ENCODE measurements around the gene CLIC5.

GRCh38 chr6:46010270-46010669, 5.4 kb downstream of the CLIC5 start:
- TF ChIP-seq, protein P1, sequence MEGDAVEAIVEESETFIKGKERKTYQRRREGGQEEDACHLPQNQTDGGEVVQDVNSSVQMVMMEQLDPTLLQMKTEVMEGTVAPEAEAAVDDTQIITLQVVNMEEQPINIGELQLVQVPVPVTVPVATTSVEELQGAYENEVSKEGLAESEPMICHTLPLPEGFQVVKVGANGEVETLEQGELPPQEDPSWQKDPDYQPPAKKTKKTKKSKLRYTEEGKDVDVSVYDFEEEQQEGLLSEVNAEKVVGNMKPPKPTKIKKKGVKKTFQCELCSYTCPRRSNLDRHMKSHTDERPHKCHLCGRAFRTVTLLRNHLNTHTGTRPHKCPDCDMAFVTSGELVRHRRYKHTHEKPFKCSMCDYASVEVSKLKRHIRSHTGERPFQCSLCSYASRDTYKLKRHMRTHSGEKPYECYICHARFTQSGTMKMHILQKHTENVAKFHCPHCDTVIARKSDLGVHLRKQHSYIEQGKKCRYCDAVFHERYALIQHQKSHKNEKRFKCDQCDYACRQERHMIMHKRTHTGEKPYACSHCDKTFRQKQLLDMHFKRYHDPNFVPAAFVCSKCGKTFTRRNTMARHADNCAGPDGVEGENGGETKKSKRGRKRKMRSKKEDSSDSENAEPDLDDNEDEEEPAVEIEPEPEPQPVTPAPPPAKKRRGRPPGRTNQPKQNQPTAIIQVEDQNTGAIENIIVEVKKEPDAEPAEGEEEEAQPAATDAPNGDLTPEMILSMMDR (conservative IDR thresholded peaks at IDR 0.05; ENCODE audit: low read length): no peak
- no peak for TF ChIP-seq EZH2phosphoT487 (IDR thresholded peaks at IDR 0.05; ENCODE audit: borderline replicate concordance)
